Ishikawa (cell line): Measurements from ENCODE around the gene WDFY2.

Source experiments
- CEBPB ChIP-seq: IDR thresholded peaks from 2 replicates; pipeline ENCODE4 v1.6.1; 2012
- CREB1 ChIP-seq: IDR thresholded peaks from 2 replicates; pipeline ENCODE4 v1.6.1; 2012; ENCODE audit warnings: low read depth
- EGR1 ChIP-seq: IDR thresholded peaks from 2 replicates; pipeline ENCODE4 v1.6.1; 2012
- EP300 ChIP-seq: IDR thresholded peaks from 2 replicates; pipeline ENCODE4 v1.6.1; 2012; ENCODE audit warnings: borderline replicate concordance
- FOXM1 ChIP-seq: IDR thresholded peaks from 2 replicates; pipeline ENCODE4 v1.6.1; 2012; ENCODE audit warnings: low read depth, borderline replicate concordance
- MAX ChIP-seq: IDR thresholded peaks from 2 replicates; pipeline ENCODE4 v1.6.1; 2012
- NFIC ChIP-seq: IDR thresholded peaks from 2 replicates; pipeline ENCODE4 v1.6.1; 2012
- RAD21 ChIP-seq: IDR thresholded peaks from 2 replicates; pipeline ENCODE4 v1.6.1; 2012; ENCODE audit warnings: low read depth
- REST ChIP-seq: IDR thresholded peaks from 2 replicates; pipeline ENCODE4 v1.6.1; 2012; ENCODE audit warnings: low read depth, mild to moderate bottlenecking
- TAF1 ChIP-seq: IDR thresholded peaks from 2 replicates; pipeline ENCODE4 v1.6.1; 2012; ENCODE audit warnings: low read depth, mild to moderate bottlenecking
- TCF12 ChIP-seq: IDR thresholded peaks from 2 replicates; pipeline ENCODE4 v1.6.1; 2012; ENCODE audit warnings: low read depth
- TEAD4 ChIP-seq: IDR thresholded peaks from 2 replicates; pipeline ENCODE4 v1.6.1; 2012
- USF1 ChIP-seq: IDR thresholded peaks from 2 replicates; pipeline ENCODE4 v1.6.1; 2012
- YY1 ChIP-seq: IDR thresholded peaks from 2 replicates; pipeline ENCODE4 v1.6.1; 2012; ENCODE audit warnings: low read depth
- ZBTB7A ChIP-seq: IDR thresholded peaks from 2 replicates; pipeline ENCODE4 v1.6.1; 2012; ENCODE audit warnings: low read depth

WDFY2 gene

GRCh38 chr13:51707461-51707860 lies 123.2 kb downstream of the WDFY2 start:
- no peak for TF ChIP-seq FOXM1
- TF ChIP-seq CEBPB: no peak
- no peak for TF ChIP-seq NFIC
- TF ChIP-seq TEAD4: no peak
- TF ChIP-seq TAF1: no peak
- TF ChIP-seq YY1: no peak
- no peak for TF ChIP-seq RAD21
- no peak for TF ChIP-seq EP300
- TF ChIP-seq CREB1: no peak
- no peak for TF ChIP-seq ZBTB7A
- TF ChIP-seq TCF12: no peak
- TF ChIP-seq USF1: no peak
- no peak for TF ChIP-seq MAX
- TF ChIP-seq REST: no peak
- TF ChIP-seq EGR1: no peak

- TF ChIP-seq CEBPB (no peak), FOXM1 (no peak), NFIC (no peak), RAD21 (no peak), MAX (no peak), USF1 (no peak), EP300 (no peak), REST (no peak), TAF1 (no peak), TEAD4 (no peak), TCF12 (no peak), YY1 (no peak)
These were observed 129.5 kb downstream of the WDFY2 start for GRCh38 chr13:51713807-51714206.

- no peak for TF ChIP-seq RAD21
- no peak for TF ChIP-seq CEBPB
- no peak for TF ChIP-seq TCF12
- no peak for TF ChIP-seq ZBTB7A
- no peak for TF ChIP-seq YY1
- no peak for TF ChIP-seq TAF1
- TF ChIP-seq TEAD4: no peak
- no peak for TF ChIP-seq REST
These were observed 130.5 kb downstream of the WDFY2 start for GRCh38 chr13:51714663-51715168.

DNA sequence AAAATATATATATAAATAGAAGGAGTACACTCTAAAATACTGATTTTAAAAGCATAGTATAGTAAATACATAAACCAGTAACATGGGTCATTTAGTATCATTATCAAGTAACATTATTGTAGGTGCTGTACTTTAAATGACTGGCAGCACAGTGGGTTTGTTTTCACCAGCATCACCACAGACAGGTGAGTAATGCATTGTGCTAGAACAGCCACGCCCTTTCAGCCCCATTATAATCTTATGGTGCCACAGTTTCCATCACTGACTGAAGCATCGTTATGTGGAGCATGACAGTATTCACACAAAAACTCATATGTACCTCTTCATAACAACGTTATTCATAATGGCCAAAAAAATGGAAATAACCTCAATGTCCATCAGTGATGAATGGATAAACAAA lies 131.4 kb downstream of the WDFY2 start:
- TF ChIP-seq CREB1 (no peak), USF1 (no peak), NFIC (no peak), MAX (no peak), TCF12 (no peak), EGR1 (no peak), YY1 (no peak), FOXM1 (no peak), RAD21 (no peak)
